Suppressor macrophage treated with lipopolysaccharide for 4 hours (primary cell): ENCODE results near the gene CEACAM18.
"Not testable (repeated sequence)": the region's sequence is repeated elsewhere in the genome, so short reads cannot be mapped to it uniquely, and the experiment has no call there.

ENCODE experiments used
- DNase-seq: peaks from one replicate; pipeline ENCODE4 v3.0.0-alpha.2; 2020

Gene CEACAM18

GRCh38 chr19:51462276-51462675 is 16.1 kb upstream of the CEACAM18 start:
- DNase-seq = no peak

- DNase-seq = no peak
These were observed 15.7 kb upstream of the CEACAM18 start for GRCh38 chr19:51462681-51463080.

- not testable (repeated sequence) for DNase-seq
These were observed 14.3 kb upstream of the CEACAM18 start for GRCh38 chr19:51463976-51464581.

- DNase-seq = peak; percentile 45
These were observed 11.6 kb upstream of the CEACAM18 start for GRCh38 chr19:51466723-51467122.

GRCh38 chr19:51467864-51468544 is 10.3 kb upstream of the CEACAM18 start:
- no peak for DNase-seq

- DNase-seq = no peak
These were observed 9.8 kb upstream of the CEACAM18 start for GRCh38 chr19:51468545-51468920.

GRCh38 chr19:51469162-51469561 is 9.2 kb upstream of the CEACAM18 start:
- no peak for DNase-seq

- no peak for DNase-seq
These were observed 8.7 kb upstream of the CEACAM18 start for GRCh38 chr19:51469629-51470028.

- peak; percentile 29 for DNase-seq
These were observed 7.4 kb upstream of the CEACAM18 start for GRCh38 chr19:51470966-51471365.

GRCh38 chr19:51471527-51471926 is 6.8 kb upstream of the CEACAM18 start:
- DNase-seq = no peak

GRCh38 chr19:51472607-51473006 is 5.7 kb upstream of the CEACAM18 start:
- no peak for DNase-seq

- peak; percentile 89 for DNase-seq
These were observed 5.2 kb upstream of the CEACAM18 start for GRCh38 chr19:51473009-51473707.

GRCh38 chr19:51476164-51476563 is 2.2 kb upstream of the CEACAM18 start:
- DNase-seq = no peak

- DNase-seq = no peak
These were observed 995 bp upstream of the CEACAM18 start for GRCh38 chr19:51477344-51477743.

GRCh38 chr19:51479531-51480331 is 1.4 kb downstream of the CEACAM18 start:
- DNase-seq = no peak

GRCh38 chr19:51480590-51480989 is 2.3 kb downstream of the CEACAM18 start:
- DNase-seq = no peak

- DNase-seq = no peak
These were observed 7.8 kb downstream of the CEACAM18 start for GRCh38 chr19:51485960-51486660.

- DNase-seq = no peak
These were observed 10.2 kb downstream of the CEACAM18 start for GRCh38 chr19:51488491-51488890.

- DNase-seq = no peak
These were observed 10.8 kb downstream of the CEACAM18 start for GRCh38 chr19:51489113-51489512.

GRCh38 chr19:51490676-51491075 is 12.3 kb downstream of the CEACAM18 start:
- DNase-seq = no peak

- no peak for DNase-seq
These were observed 13.2 kb downstream of the CEACAM18 start for GRCh38 chr19:51491586-51491985.

GRCh38 chr19:51493776-51494175 is 15.4 kb downstream of the CEACAM18 start:
- DNase-seq = peak; percentile 59

GRCh38 chr19:51497666-51498065 is 19.3 kb downstream of the CEACAM18 start:
- DNase-seq = no peak
